K562 (cell line): ENCODE results near the gene DELE1.

Experiments
- BRCA1 ChIP-seq, 2 experiments: fragments of 450-650 bp in 1 of 2; sonication (generic) in 1 of 2; formaldehyde crosslinking in 1 of 2; IDR thresholded peaks; 2 replicates each; pipeline versions ENCODE4 v1.5.0 to v1.6.1; 2017 to 2020; ENCODE audit warnings: mild to moderate bottlenecking in 1 of 2, missing genetic modification reagents in 1 of 2
- CHD1 ChIP-seq: fragments of 200-600 bp; sonication (generic); IDR thresholded peaks from one replicate; pipeline ENCODE4 v1.6.1; 2012; ENCODE audit warnings: mild to moderate bottlenecking, moderate library complexity, low read length, inconsistent platforms
- EZH2 ChIP-seq: IDR thresholded peaks from 2 replicates; pipeline ENCODE4 v1.6.1; 2012; ENCODE audit warnings: low read depth, mild to moderate bottlenecking, inconsistent platforms, low read length, borderline replicate concordance
- NFATC3 ChIP-seq: fragments of 450-650 bp; IDR thresholded peaks from 2 replicates; pipeline ENCODE4 v1.6.1; 2017; ENCODE audit warnings: mild to moderate bottlenecking
- POLR2A ChIP-seq: fragments of 450-650 bp; conservative IDR thresholded peaks from 2 replicates; pipeline ENCODE4 v1.6.1; 2016
- ZFP36 ChIP-seq: fragments of 150-350 bp; IDR thresholded peaks from 2 replicates; pipeline ENCODE4 v1.6.1; 2018; ENCODE audit warnings: low read length, low read depth; ENCODE audit not compliant: partially characterized antibody
- ZNF121 ChIP-seq: sonication (generic); formaldehyde crosslinking; conservative IDR thresholded peaks from 2 replicates; pipeline ENCODE4 v1.8.0; 2022; ENCODE audit warnings: missing genetic modification reagents
- ZNF212 ChIP-seq: fragments of 450-650 bp; formaldehyde crosslinking; IDR thresholded peaks from 2 replicates; pipeline ENCODE4 v1.4.0; 2020; ENCODE audit warnings: mild to moderate bottlenecking
- ZNF224 ChIP-seq: sonication (generic); formaldehyde crosslinking; IDR thresholded peaks from 2 replicates; pipeline ENCODE4 v1.8.0; 2022; ENCODE audit warnings: mild to moderate bottlenecking, missing genetic modification reagents
- TF ChIP-seq, protein P1 (sequence below), 3 experiments: IDR thresholded peaks in 2 of 3; conservative IDR thresholded peaks in 1 of 3; 2 replicates each; pipeline ENCODE4 v1.5.1; 2011 to 2012; ENCODE audit warnings: low read length in 3 of 3, mild to moderate bottlenecking in 3 of 3, control low read depth in 2 of 3, improper control_type of control experiment in 1 of 3, inconsistent platforms in 1 of 3, low read depth in 1 of 3, mixed read lengths in 1 of 3, moderate library complexity in 1 of 3; ENCODE audit not compliant: insufficient read depth in 2 of 3
- TF ChIP-seq, protein P2 (sequence below): sonication (generic); formaldehyde crosslinking; IDR thresholded peaks from 2 replicates; pipeline ENCODE4 v1.9.0; 2022; ENCODE audit warnings: mild to moderate bottlenecking, missing genetic modification reagents

DNA sequence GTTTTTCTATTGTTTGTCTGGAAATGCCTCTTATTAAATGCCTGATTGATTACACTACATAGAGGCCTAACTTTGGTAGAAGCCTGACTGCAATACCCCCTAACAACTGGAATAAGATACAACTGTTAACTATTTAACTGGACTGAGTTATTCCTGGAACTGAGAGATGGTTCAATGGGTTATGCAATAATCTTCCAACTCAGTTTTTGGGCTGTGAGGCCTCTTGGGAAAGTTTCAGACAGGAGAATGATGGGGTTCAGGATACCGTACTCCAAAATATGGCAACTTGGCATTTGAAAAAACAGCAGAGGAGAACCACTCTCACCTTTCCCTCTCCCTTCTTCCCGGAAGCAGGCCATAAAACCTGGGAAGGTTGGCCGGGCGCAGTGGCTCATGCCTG lies 26.2 kb upstream of the DELE1 start:
- no peak for TF ChIP-seq CHD1
- no peak for TF ChIP-seq EZH2
- TF ChIP-seq BRCA1 (IDR thresholded peaks at IDR 0.05), result no peak
- no peak for TF ChIP-seq BRCA1 (CRISPR knock-in tag; IDR thresholded peaks at IDR 0.05)
- TF ChIP-seq ZNF212 (CRISPR knock-in tag), result no peak
- no peak for TF ChIP-seq ZNF121 (CRISPR knock-in tag)
- no peak for TF ChIP-seq NFATC3
- TF ChIP-seq ZFP36, result no peak
- no peak for TF ChIP-seq POLR2A
- TF ChIP-seq, protein P1, sequence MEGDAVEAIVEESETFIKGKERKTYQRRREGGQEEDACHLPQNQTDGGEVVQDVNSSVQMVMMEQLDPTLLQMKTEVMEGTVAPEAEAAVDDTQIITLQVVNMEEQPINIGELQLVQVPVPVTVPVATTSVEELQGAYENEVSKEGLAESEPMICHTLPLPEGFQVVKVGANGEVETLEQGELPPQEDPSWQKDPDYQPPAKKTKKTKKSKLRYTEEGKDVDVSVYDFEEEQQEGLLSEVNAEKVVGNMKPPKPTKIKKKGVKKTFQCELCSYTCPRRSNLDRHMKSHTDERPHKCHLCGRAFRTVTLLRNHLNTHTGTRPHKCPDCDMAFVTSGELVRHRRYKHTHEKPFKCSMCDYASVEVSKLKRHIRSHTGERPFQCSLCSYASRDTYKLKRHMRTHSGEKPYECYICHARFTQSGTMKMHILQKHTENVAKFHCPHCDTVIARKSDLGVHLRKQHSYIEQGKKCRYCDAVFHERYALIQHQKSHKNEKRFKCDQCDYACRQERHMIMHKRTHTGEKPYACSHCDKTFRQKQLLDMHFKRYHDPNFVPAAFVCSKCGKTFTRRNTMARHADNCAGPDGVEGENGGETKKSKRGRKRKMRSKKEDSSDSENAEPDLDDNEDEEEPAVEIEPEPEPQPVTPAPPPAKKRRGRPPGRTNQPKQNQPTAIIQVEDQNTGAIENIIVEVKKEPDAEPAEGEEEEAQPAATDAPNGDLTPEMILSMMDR (IDR thresholded peaks at IDR 0.05 in 2 of 3, conservative IDR thresholded peaks at IDR 0.05 in 1 of 3; ENCODE audit: insufficient read depth in 2 of 3, low read depth in 1 of 3, low read length in 3 of 3), result no peak
- TF ChIP-seq, protein P2, sequence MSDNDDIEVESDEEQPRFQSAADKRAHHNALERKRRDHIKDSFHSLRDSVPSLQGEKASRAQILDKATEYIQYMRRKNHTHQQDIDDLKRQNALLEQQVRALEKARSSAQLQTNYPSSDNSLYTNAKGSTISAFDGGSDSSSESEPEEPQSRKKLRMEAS (CRISPR knock-in tag), result no peak
- TF ChIP-seq ZNF224 (CRISPR knock-in tag), result no peak
